ENCODE measurements around the gene FHOD3.

FHOD3 gene

GRCh38 chr18:36643061-36643460 lies 345.5 kb downstream of the FHOD3 start:
- no peak for DNase-seq

GRCh38 chr18:36648803-36649202 lies 351.3 kb downstream of the FHOD3 start:
- no peak for DNase-seq

GRCh38 chr18:36649205-36649604 lies 351.7 kb downstream of the FHOD3 start:
- DNase-seq, result no peak

- DNase-seq, result no peak
Observed at GRCh38 chr18:36650266-36650665, 352.8 kb downstream of the FHOD3 start.

GRCh38 chr18:36650906-36651305 lies 353.4 kb downstream of the FHOD3 start:
- no peak for DNase-seq

- DNase-seq, result no peak
Observed at GRCh38 chr18:36652503-36652902, 355.0 kb downstream of the FHOD3 start.

- DNase-seq, result no peak
Observed at GRCh38 chr18:36653141-36653869, 355.8 kb downstream of the FHOD3 start.

- no peak for DNase-seq
Observed at GRCh38 chr18:36653870-36654269, 356.4 kb downstream of the FHOD3 start.

GRCh38 chr18:36655074-36655473 lies 357.6 kb downstream of the FHOD3 start:
- no peak for DNase-seq

GRCh38 chr18:36655930-36656329 lies 358.4 kb downstream of the FHOD3 start:
- DNase-seq, result no peak

GRCh38 chr18:36658611-36659010 lies 361.1 kb downstream of the FHOD3 start:
- no peak for DNase-seq

- DNase-seq, result no peak
Observed at GRCh38 chr18:36660311-36660710, 362.8 kb downstream of the FHOD3 start.

- no peak for DNase-seq
Observed at GRCh38 chr18:36661999-36662398, 364.5 kb downstream of the FHOD3 start.

GRCh38 chr18:36663312-36663711 lies 365.8 kb downstream of the FHOD3 start:
- no peak for DNase-seq

GRCh38 chr18:36665952-36666351 lies 368.4 kb downstream of the FHOD3 start:
- no peak for DNase-seq

GRCh38 chr18:36667811-36668210 lies 370.3 kb downstream of the FHOD3 start:
- no peak for DNase-seq

- no peak for DNase-seq
Observed at GRCh38 chr18:36668349-36668748, 370.8 kb downstream of the FHOD3 start.

GRCh38 chr18:36672437-36673344 lies 375.2 kb downstream of the FHOD3 start:
- DNase-seq, result peak; percentile 74

GRCh38 chr18:36673452-36673851 lies 375.9 kb downstream of the FHOD3 start:
- DNase-seq, result no peak

GRCh38 chr18:36675076-36675475 lies 377.6 kb downstream of the FHOD3 start:
- no peak for DNase-seq

- DNase-seq, result no peak
Observed at GRCh38 chr18:36675542-36675941, 378.0 kb downstream of the FHOD3 start.

GRCh38 chr18:36676629-36677028 lies 379.1 kb downstream of the FHOD3 start:
- no peak for DNase-seq

GRCh38 chr18:36680042-36680441 lies 382.5 kb downstream of the FHOD3 start:
- no peak for DNase-seq

- no peak for DNase-seq
Observed at GRCh38 chr18:36685580-36685979, 388.1 kb downstream of the FHOD3 start.
